GM11168 (cell line): Measurements from ENCODE around the gene ITGB5.

Experiments used
- in situ Hi-C: fragments of 300-500 bp; cut with MboI; formaldehyde crosslinking; loops from one replicate; pipeline ENCODE4 v1.12.0; 2022; ENCODE audit warnings: low sequenced_read_pairs; ENCODE audit not compliant: unreplicated experiment

The ITGB5 gene

GRCh38 chr3:124873226-124873625 is 13.9 kb downstream of the ITGB5 start:
- in situ Hi-C loops: no loop called here

GRCh38 chr3:124867511-124867910 is 19.7 kb downstream of the ITGB5 start:
- in situ Hi-C loops: no loop called here

- in situ Hi-C loops: no loop called here
These were observed 25.2 kb downstream of the ITGB5 start for GRCh38 chr3:124862006-124862405.

GRCh38 chr3:124861041-124861440 is 26.1 kb downstream of the ITGB5 start:
- in situ Hi-C loops: no loop called here

GRCh38 chr3:124860599-124860998 is 26.6 kb downstream of the ITGB5 start:
- in situ Hi-C loops: no loop called here

- in situ Hi-C loops: no loop called here
These were observed 28.1 kb downstream of the ITGB5 start for GRCh38 chr3:124859025-124859424.

- in situ Hi-C loops: no loop called here
These were observed 28.9 kb downstream of the ITGB5 start for GRCh38 chr3:124858275-124858674.

GRCh38 chr3:124856677-124857076 is 30.5 kb downstream of the ITGB5 start:
- in situ Hi-C loops: no loop called here

GRCh38 chr3:124854009-124854408 is 33.2 kb downstream of the ITGB5 start:
- in situ Hi-C loops: no loop called here

GRCh38 chr3:124853446-124853845 is 33.7 kb downstream of the ITGB5 start:
- in situ Hi-C loops: no loop called here

GRCh38 chr3:124851905-124852304 is 35.3 kb downstream of the ITGB5 start:
- in situ Hi-C loops: no loop called here

- in situ Hi-C loops: no loop called here
These were observed 36.0 kb downstream of the ITGB5 start for GRCh38 chr3:124851136-124851535.

GRCh38 chr3:124850633-124851032 is 36.5 kb downstream of the ITGB5 start:
- in situ Hi-C loops: no loop called here

- in situ Hi-C loops: no loop called here
These were observed 37.0 kb downstream of the ITGB5 start for GRCh38 chr3:124850212-124850611.

- in situ Hi-C loops: no loop called here
These were observed 38.9 kb downstream of the ITGB5 start for GRCh38 chr3:124848300-124848699.

- in situ Hi-C loops: no loop called here
These were observed 39.3 kb downstream of the ITGB5 start for GRCh38 chr3:124847863-124848262.

GRCh38 chr3:124847051-124847450 is 40.1 kb downstream of the ITGB5 start:
- in situ Hi-C loops: no loop called here

- in situ Hi-C loops: no loop called here
These were observed 41.0 kb downstream of the ITGB5 start for GRCh38 chr3:124846189-124846588.

GRCh38 chr3:124845406-124845805 is 41.8 kb downstream of the ITGB5 start:
- in situ Hi-C loops: no loop called here

- in situ Hi-C loops: no loop called here
These were observed 43.5 kb downstream of the ITGB5 start for GRCh38 chr3:124843506-124844177.

- in situ Hi-C loops: no loop called here
These were observed 44.1 kb downstream of the ITGB5 start for GRCh38 chr3:124843047-124843446.

GRCh38 chr3:124841517-124841916 is 45.6 kb downstream of the ITGB5 start:
- in situ Hi-C loops: no loop called here

- in situ Hi-C loops: no loop called here
These were observed 46.8 kb downstream of the ITGB5 start for GRCh38 chr3:124840331-124840730.
